Activated T-helper 1 cell treated with anti-CD3 and anti-CD28 coated beads, Interleukin-12 subunit alpha, Interleukin-12 subunit beta, Interleukin-2, Interleukin-4 antibody, amounts not matched to agents 30 ng/mL and 10 ng/mL and 1 ng/mL, durations not matched to agents 14 hours and 24 hours and 36 hours (primary cell): ENCODE results near the gene ABLIM1. TPM values are rescaled to one million over a fixed set of nuclear protein-coding genes. Genes with fewer than 3 reads are reported as not detected.

ENCODE experiments used
- DNase-seq: peaks from one replicate; pipeline ENCODE4 v3.0.0; 2021; ENCODE audit warnings: low spot score
- H3K27ac Mint-ChIP-seq: one replicate; pipeline ENCODE4 v1.8.0; 2021; ENCODE audit warnings: mild to moderate bottlenecking, mixed read lengths
- H3K27me3 Mint-ChIP-seq: one replicate; pipeline ENCODE4 v1.8.0; 2022; ENCODE audit warnings: mild to moderate bottlenecking, moderate library complexity, mixed read lengths; ENCODE audit not compliant: insufficient read depth
- H3K36me3 Mint-ChIP-seq: one replicate; pipeline ENCODE4 v1.8.0; 2021; ENCODE audit warnings: low read depth, mixed read lengths
- H3K4me1 Mint-ChIP-seq: one replicate; pipeline ENCODE4 v1.8.0; 2021; ENCODE audit warnings: low read depth, mixed read lengths
- H3K4me3 Mint-ChIP-seq: one replicate; pipeline ENCODE4 v1.8.0; 2021; ENCODE audit warnings: mild to moderate bottlenecking, moderate library complexity, mixed read lengths
- H3K9me3 Mint-ChIP-seq: one replicate; pipeline ENCODE4 v1.8.0; 2021; ENCODE audit warnings: mixed read lengths
- intact Hi-C: fragments of 100-400 bp; cut with micrococcal nuclease; formaldehyde crosslinking; loops from one replicate; pipeline ENCODE4 v1.15.1; 2024
- total RNA-seq: library from RNA; stranded (reverse); gene quantifications from 2 replicates; pipeline ENCODE4 v1.2.3, GENCODE V29; 2022

The ABLIM1 gene
- total RNA-seq, 1 donor from 2014 or later = 14.2 TPM

DNA sequence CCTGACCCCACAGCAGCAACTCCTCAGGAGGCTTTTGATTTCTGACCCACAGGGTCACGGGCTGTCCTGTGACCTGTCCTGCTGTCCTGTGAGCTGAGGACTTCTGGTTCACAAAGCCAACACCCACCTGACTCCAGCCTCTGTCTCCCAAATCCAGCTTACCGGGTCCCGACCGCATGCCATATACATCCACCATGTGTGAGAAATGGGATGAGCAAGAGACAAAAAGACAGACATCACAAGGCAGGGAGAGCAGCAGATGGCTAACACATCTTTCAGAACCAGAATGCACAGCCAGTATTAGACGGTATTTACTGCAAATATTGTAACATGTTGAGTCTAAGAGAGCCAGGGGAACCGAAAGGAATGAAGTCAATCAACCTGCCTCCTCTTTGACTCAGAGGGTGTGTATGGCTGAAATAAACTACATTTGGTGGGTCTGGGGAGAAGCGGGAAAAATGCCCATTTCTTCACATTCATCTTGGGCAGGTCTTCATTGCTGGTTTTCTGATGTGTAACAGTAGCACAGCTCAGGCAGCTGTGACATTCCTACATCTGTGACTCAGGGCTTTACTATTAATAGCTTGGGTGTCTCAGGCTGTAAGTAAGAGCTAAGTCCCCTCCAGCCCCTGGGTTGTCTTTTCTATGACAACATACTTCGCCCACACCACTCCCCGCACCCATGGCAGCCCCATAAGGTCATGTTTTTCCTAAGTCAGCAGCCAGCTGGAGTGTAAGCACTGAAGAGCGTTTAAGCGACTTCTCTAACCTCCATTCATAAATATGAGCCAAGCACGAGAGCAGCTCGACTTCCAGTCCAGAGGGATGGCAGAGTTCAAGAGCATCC is 25.0 kb downstream of the ABLIM1 start:
- intact Hi-C loops = loop anchor here (2.0 kb wide), 1 partner anchor 18 kb away; no protein-coding TSS in a partner anchor
- H3K4me3 Mint-ChIP-seq = peak overlapping the region; percentile 87

DNA sequence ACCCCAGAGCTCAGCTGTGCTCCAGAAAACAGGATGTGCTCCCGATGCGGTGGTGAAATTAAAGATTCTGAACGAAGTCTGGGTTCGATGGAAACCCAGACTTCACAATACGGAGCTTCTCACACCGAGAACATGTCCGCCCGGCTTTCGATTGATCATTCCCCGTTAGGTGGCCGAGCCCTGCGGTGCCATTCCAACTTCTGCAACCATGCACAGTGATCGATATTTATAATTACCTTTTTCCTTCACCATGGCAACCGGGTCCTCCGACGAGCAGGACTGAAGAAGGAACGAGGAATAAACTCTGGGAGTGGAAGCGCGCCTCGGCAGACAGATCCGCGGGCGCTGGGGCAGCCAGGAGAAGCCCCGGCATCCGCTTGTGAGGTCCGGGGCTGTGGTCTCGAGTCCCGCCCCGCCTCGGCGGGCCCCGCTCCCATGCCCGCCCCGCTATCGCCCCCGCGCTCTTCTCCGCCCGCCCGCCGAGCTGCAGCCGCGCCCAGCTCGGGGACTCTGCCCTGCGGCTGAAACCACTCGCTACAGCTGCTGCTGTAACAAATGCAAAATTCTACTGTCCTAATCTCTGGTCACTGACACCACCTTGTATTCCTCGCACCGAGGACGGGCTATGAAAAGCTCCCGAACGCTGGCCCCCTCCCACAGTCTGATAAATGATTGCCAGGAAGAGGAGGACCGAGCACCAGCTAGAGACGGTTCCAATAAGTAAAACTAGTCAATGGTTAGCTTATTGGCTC is 26.2 kb downstream of the ABLIM1 start:
- Mint-ChIP-seq H3K4me3 (peak overlapping the region; percentile 87), H3K27ac (no peak overlapping the region), H3K9me3 (no peaks in the 10 kb centered on the region), H3K27me3 (peaks cover 52% of the 10 kb centered on the region), H3K4me1 (peaks cover 33% of the 10 kb centered on the region), H3K36me3 (no peaks in the 10 kb centered on the region)
- no peak for DNase-seq
- intact Hi-C loops = loop anchor here (2.0 kb wide), 1 partner anchor 17 kb away; no protein-coding TSS in a partner anchor

More for the DNA sequence above, 25.0 kb downstream of the ABLIM1 start:
- Mint-ChIP-seq H3K9me3 (no peaks in the 10 kb centered on the region), H3K27ac (no peak overlapping the region), H3K27me3 (peaks cover 55% of the 10 kb centered on the region), H3K4me1 (peaks cover 33% of the 10 kb centered on the region), H3K36me3 (no peaks in the 10 kb centered on the region)
- no peak for DNase-seq

DNA sequence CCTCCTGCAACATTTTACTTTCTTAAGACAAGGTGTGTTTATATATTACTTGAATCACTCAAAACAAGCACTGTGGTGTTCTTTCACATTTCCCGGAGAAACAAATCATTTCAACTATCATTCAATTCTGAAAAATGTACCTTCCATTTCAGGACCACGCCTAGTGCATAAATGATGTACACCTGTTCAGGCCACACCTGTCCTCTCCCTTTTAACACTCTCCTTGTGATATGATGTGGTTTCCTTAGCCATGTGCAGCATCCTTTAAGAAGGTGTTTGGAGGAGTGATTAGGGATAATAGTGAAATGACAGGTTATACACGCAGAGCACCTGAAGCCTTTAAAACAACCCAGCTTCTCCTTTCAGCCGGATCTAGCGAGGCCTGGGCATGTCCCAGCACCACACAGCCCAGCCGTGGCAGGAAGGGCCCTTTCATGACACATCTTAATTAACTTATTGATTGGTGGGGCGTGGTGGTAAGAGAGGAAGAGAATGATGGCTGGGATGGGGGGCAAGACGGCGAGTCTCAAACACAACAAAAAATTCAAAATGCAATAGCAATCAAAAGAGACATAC is 26.9 kb downstream of the ABLIM1 start:
- Mint-ChIP-seq H3K36me3 (no peaks in the 10 kb centered on the region), H3K4me3 (peak overlapping the region; percentile 87), H3K27ac (no peak overlapping the region), H3K27me3 (peaks cover 56% of the 10 kb centered on the region), H3K4me1 (peaks cover 38% of the 10 kb centered on the region), H3K9me3 (no peaks in the 10 kb centered on the region)
- no peak for DNase-seq
- intact Hi-C loops = no loop called here

DNA sequence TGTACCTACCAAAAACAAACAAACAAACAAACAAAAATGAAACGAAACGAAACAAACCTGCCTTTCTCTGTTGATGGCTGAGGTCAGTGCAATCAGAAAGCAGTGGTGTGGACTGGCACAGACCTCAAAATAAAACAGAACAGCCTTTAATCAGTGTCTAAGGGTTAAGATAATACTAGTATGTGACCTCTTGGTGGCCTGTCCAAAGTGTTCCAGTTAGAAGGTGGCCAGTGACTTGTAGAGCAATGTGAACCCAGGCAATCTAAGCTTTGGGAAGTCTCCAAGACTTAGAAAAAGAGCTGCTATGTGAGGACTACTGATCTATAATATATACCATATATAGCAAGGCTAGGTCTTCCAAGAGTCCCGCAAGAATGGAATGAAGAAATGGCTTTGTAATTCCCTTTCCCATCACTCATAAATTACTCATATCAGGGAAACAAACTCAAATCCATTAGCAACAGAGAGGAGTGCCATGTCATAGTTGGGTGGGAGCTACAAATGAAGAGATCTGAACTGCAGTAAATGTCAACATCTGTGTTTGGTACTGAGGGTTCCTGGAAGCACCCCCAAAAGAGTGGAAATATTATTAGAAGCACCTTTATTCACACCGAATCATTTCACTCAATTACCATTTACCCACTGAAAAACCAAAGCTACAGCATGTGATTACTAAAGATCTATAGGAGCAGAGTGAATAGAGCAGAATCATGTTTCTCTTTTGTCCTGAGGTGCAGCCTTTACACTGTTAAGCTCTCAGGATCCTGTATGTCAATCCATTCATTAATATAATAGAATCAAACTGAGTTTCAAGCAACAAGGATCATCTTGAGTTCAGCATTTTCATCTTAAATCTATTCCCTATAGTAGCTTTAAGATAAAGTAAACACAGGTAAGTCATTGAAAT is 28.0 kb downstream of the ABLIM1 start:
- no peak overlapping the region for H3K4me3 Mint-ChIP-seq
- H3K9me3 Mint-ChIP-seq = no peaks in the 10 kb centered on the region
- H3K4me1 Mint-ChIP-seq = peaks cover 41% of the 10 kb centered on the region
- H3K27me3 Mint-ChIP-seq = peaks cover 56% of the 10 kb centered on the region
- intact Hi-C loops = no loop called here
- no peaks in the 10 kb centered on the region for H3K36me3 Mint-ChIP-seq
- H3K27ac Mint-ChIP-seq = no peak overlapping the region
- DNase-seq = no peak

DNA sequence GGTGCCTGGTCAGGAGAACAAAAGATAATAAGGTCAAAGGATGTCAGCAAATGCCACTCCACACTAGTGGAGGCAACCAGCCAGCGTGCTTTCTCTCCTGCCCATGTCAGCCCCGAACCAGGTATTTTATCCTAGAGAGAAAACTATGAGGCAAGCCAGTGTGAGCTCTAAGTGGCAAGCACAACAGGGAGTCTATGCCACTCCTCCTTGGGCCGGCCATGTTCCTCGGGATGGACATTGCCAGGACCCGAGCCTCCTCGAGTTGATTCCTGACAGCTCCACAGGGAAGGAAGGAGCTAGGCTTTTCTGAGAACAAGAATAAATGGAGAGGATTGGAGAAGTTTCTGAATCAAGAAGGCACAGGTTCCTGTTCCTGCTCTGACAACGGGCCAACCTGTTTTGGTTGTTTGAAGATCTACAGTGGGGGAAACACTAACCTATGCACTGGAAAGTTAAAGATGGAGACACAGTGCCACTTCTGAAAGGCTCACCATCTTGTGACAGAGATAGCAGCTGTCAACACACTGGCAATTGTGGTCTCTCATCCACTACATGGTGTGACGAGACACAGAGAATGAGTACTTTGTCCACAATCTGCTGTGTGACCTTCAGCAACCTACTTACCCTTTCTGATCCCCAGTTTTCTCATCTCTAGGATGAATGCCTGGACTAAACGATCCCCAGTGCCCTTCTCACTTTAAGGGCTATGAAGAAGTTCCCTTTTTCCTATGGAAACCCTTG is 28.8 kb downstream of the ABLIM1 start:
- H3K36me3 Mint-ChIP-seq = no peaks in the 10 kb centered on the region
- H3K4me3 Mint-ChIP-seq = no peak overlapping the region
- peaks cover 52% of the 10 kb centered on the region for H3K27me3 Mint-ChIP-seq
- intact Hi-C loops = no loop called here
- H3K9me3 Mint-ChIP-seq = peaks cover 4% of the 10 kb centered on the region
- peaks cover 44% of the 10 kb centered on the region for H3K4me1 Mint-ChIP-seq
- DNase-seq = no peak
- no peak overlapping the region for H3K27ac Mint-ChIP-seq

DNA sequence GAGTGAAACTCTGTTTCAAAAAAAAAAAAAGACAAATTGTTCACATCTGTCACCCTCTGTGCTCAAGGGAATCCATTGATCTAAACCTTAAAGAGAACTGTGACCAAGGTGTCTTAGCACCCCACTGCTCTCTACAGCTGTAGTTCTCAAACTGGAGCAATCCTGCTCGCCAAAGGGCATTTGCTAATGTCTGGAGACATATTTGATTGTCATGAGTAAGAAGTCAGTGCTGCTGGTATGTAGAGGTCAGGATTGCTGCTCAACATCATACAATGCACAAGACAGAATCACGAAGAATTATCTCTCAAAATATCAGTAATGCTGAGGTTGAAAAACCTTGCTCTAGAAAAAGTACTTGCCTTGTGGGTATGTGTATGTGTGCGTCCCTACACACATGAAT is 30.0 kb downstream of the ABLIM1 start:
- H3K27ac Mint-ChIP-seq = no peak overlapping the region
- H3K4me1 Mint-ChIP-seq = peaks cover 47% of the 10 kb centered on the region
- peaks cover 4% of the 10 kb centered on the region for H3K9me3 Mint-ChIP-seq
- H3K36me3 Mint-ChIP-seq = no peaks in the 10 kb centered on the region
- intact Hi-C loops = no loop called here
- H3K4me3 Mint-ChIP-seq = no peak overlapping the region
- peaks cover 45% of the 10 kb centered on the region for H3K27me3 Mint-ChIP-seq
- no peak for DNase-seq

DNA sequence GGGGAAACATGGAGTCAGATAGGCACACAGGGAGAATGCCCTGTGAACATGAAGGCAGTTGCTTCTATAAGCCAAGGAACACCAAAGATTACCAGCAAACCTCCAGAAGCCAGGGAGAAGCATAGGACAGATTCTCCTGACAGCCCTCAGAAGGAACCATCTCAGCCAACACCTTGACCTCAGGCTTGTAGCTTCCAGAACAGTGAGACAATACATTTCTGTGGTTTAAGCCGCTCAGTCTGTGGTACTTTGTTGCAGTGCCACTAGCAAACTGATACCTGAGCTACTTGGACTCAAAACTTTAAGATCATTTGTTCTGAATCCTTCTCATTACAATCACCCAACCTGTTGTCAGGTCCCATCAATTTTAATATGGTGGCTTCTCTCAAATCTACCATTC is 31.2 kb downstream of the ABLIM1 start:
- intact Hi-C loops = no loop called here
- Mint-ChIP-seq H3K4me3 (no peak overlapping the region), H3K36me3 (no peaks in the 10 kb centered on the region), H3K27ac (no peak overlapping the region), H3K4me1 (peaks cover 36% of the 10 kb centered on the region), H3K27me3 (peaks cover 35% of the 10 kb centered on the region), H3K9me3 (peaks cover 4% of the 10 kb centered on the region)
- no peak for DNase-seq

DNA sequence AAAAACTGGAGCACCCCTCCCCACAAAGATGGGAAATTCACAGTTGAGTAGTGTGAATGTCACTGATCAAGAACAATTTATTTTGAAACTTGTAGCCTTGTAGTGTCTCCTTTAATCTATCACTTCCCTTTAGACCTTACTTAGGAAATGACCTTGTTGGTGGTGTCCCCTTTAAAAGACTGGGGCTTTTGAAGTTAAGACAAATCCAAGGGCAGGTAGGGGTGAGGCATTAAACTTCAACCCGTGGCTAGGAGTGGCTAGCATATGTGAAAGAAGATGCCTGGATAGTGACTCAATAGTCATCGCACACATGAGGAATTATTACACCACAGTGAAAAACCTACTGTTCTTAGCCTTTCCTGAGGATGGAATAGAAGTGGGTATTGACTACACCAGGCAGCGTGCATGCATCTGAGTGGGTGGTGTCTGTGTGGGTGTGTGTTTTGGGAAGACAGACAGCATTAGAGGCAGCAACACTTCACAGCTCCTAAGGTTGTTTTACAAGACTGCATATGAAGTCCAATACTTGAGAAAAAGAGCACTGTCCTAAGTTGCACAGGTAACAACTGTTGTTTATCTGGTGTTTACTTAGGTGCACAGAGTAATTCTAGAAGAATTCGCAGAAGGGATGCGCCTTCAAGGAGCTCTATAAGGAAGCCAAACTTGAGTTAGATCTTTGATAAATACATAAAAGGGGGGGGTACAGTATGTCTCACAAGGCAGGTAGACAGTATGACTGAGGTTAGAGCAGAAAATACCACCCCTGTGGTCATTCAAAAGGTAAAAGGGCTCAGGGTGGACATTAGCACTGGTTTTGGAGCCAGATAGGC is 32.9 kb downstream of the ABLIM1 start:
- Mint-ChIP-seq H3K36me3 (peaks cover 3% of the 10 kb centered on the region), H3K27ac (no peak overlapping the region), H3K4me3 (no peak overlapping the region), H3K4me1 (peaks cover 26% of the 10 kb centered on the region), H3K9me3 (peaks cover 14% of the 10 kb centered on the region), H3K27me3 (peaks cover 20% of the 10 kb centered on the region)
- DNase-seq = no peak
- intact Hi-C loops = no loop called here

DNA sequence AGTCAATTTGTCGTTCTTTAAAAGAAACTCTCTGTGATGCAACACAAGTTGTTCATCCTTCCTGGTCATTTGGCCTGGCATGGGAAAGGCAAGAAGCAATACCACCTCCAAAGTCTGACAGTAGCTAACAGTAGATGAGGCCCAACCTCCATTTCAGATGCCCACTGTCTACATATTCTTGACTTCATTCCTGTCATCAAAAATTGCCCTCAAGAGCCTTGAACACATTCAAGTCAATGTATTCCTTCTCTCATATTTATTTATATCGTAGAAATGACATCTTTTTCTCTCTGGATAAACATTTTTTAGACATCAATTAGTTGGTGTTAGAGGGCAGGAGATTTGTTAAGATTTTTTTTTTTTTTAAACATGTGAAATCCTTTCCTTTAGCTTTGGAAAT is 33.7 kb downstream of the ABLIM1 start:
- H3K9me3 Mint-ChIP-seq = peaks cover 14% of the 10 kb centered on the region
- intact Hi-C loops = no loop called here
- peaks cover 3% of the 10 kb centered on the region for H3K36me3 Mint-ChIP-seq
- peaks cover 26% of the 10 kb centered on the region for H3K4me1 Mint-ChIP-seq
- no peak overlapping the region for H3K27ac Mint-ChIP-seq
- peaks cover 12% of the 10 kb centered on the region for H3K27me3 Mint-ChIP-seq
- DNase-seq = no peak
- H3K4me3 Mint-ChIP-seq = no peak overlapping the region

DNA sequence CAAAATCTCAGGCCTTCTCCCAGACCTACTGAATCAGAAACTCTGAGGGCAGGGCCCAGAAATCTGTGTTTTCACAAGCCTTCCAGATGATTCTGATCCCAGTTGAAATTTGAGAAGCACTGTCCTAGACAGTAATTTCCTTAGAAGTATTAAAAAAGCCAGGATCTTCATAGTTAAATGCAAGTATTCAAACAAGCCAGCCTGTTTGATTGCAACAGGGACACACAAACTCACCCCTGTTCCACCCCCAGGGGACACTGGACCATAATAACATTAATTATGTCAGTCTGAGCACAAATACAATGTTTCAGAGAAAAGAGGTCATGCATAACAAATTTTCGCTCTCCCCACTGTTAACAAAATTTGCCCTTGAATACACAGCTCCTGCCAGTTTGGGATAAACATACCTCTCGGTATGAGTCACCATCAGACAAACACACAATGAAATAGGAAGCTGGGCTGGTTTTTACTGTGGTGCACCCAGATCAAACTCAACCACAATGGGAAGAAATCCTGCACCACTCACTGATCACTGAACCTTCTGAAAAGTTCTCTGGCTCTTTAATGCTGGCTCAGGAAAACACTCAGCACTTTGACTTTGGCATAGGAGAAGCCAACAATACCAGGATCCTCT is 34.3 kb downstream of the ABLIM1 start:
- no peak for DNase-seq
- peaks cover 3% of the 10 kb centered on the region for H3K36me3 Mint-ChIP-seq
- H3K27me3 Mint-ChIP-seq = peaks cover 7% of the 10 kb centered on the region
- peaks cover 26% of the 10 kb centered on the region for H3K4me1 Mint-ChIP-seq
- intact Hi-C loops = no loop called here
- no peak overlapping the region for H3K4me3 Mint-ChIP-seq
- H3K27ac Mint-ChIP-seq = no peak overlapping the region
- H3K9me3 Mint-ChIP-seq = peaks cover 14% of the 10 kb centered on the region

DNA sequence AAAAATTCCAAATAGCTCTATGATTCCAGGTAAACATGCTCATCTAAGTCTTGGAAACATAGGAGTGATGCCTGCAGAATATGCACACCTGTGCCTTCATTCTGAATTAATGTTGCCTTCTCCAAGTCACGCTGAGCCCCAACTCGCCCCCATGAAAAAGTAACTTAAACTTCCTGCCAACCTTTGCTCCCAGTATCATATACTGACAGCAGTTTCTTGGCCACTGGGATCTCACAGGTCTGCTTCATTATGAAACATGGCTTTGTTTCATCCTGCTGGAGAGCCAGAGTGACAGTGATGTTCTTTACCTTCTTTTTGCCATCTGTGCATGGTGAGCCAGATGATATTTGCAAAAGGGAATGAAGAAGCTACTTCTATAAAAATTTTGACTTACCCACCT is 34.9 kb downstream of the ABLIM1 start:
- no peak overlapping the region for H3K27ac Mint-ChIP-seq
- peaks cover 28% of the 10 kb centered on the region for H3K4me1 Mint-ChIP-seq
- peaks cover 4% of the 10 kb centered on the region for H3K27me3 Mint-ChIP-seq
- peaks cover 14% of the 10 kb centered on the region for H3K9me3 Mint-ChIP-seq
- intact Hi-C loops = no loop called here
- H3K4me3 Mint-ChIP-seq = no peak overlapping the region
- peaks cover 3% of the 10 kb centered on the region for H3K36me3 Mint-ChIP-seq
- no peak for DNase-seq
